ENCODE data around the gene UCKL1.

UCKL1 gene

DNA sequence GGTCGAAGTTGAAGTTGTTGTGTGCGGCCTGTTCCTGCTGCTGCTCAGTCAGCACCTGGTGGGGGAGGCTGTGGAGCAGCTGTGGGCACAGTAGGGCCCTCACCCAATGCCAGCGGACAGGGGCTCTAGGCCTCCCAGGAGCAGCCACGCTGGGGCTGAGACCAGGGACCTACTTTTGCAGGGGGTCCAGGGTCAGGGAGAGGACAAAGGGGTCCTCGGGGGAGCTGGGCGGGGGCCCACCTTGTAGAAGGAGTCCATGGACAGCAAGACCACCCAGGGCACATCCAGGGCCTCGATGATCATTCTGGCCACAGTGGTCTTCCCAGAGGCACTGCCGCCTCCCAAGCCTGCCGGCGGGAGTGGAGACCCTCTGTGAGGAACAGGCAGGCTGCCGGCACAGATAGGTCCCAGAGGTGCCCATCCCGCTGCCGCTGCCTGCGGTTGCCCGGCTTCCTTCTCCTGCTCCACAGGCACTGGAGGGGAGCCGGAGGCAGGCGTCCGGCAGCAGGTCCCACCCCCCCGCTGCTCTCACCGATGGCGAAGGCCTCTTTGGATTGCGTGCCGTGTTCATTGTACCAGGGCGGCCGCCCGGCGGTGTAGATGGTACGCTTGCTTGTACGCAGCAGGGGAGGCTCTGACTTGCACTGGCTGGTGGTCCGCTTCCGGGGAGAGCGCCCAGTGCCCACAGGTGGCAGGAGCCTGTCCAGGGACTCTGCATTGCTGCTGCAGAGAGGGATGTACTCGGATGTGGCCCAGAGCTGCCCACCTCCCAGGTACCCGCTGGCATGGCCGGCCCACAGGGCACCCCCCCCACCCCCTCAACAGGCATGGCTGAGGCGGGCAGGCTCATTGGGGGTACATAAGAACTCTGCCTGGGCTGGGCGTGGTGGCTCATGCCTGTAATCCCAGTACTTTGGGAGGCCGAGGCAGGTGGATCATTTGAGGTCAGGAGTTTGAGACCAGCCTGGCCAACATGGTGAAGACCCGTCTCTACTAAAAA lies 10.0 kb downstream of the UCKL1 start:
- DNase-seq (ENCODE audit: low read depth): no peak
- H3K4me3 ChIP-seq (ENCODE audit: control insufficient read depth, low read depth, low read length): no peak overlapping the region
- TF ChIP-seq, protein P1, sequence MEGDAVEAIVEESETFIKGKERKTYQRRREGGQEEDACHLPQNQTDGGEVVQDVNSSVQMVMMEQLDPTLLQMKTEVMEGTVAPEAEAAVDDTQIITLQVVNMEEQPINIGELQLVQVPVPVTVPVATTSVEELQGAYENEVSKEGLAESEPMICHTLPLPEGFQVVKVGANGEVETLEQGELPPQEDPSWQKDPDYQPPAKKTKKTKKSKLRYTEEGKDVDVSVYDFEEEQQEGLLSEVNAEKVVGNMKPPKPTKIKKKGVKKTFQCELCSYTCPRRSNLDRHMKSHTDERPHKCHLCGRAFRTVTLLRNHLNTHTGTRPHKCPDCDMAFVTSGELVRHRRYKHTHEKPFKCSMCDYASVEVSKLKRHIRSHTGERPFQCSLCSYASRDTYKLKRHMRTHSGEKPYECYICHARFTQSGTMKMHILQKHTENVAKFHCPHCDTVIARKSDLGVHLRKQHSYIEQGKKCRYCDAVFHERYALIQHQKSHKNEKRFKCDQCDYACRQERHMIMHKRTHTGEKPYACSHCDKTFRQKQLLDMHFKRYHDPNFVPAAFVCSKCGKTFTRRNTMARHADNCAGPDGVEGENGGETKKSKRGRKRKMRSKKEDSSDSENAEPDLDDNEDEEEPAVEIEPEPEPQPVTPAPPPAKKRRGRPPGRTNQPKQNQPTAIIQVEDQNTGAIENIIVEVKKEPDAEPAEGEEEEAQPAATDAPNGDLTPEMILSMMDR (IDR thresholded peaks at IDR 0.05; ENCODE audit: control insufficient read depth, insufficient read depth, low read depth, low read length, missing control alignments): no peak

DNA sequence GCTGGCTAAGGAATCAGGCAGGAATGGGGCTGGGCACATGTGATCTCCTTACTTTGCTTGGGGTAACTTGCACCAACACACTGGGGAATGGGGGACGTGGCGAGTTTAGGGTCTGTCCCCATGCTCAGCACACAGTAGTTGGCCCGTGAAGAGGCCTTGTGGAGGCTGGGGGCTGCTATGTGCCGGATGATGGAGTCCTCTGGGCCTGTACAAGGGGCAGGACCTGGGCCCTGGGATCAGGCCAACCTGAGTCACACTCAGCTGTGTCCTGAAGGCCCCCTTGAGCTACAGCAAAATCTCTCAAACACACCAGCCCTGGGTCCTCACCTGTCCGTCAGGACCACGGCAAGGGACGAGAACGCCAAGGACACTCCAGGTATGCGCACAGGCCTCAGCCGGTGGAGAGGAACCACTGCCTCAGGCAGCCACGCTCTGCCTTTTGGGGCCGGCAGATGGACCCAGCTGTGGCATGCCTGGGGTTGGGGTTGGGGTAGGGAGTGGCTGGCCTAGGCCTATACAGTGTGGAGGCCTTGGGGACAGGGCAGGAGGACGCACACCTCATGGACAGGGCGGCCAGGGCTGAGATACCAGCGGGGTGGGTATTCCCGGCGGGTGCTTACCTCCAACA lies 11.1 kb downstream of the UCKL1 start:
- TF ChIP-seq, protein P1 (IDR thresholded peaks at IDR 0.05; ENCODE audit: control insufficient read depth, insufficient read depth, low read depth, low read length, missing control alignments): no peak
- no peak for DNase-seq (ENCODE audit: low read depth)
- no peak overlapping the region for H3K4me3 ChIP-seq (ENCODE audit: control insufficient read depth, low read depth, low read length)

DNA sequence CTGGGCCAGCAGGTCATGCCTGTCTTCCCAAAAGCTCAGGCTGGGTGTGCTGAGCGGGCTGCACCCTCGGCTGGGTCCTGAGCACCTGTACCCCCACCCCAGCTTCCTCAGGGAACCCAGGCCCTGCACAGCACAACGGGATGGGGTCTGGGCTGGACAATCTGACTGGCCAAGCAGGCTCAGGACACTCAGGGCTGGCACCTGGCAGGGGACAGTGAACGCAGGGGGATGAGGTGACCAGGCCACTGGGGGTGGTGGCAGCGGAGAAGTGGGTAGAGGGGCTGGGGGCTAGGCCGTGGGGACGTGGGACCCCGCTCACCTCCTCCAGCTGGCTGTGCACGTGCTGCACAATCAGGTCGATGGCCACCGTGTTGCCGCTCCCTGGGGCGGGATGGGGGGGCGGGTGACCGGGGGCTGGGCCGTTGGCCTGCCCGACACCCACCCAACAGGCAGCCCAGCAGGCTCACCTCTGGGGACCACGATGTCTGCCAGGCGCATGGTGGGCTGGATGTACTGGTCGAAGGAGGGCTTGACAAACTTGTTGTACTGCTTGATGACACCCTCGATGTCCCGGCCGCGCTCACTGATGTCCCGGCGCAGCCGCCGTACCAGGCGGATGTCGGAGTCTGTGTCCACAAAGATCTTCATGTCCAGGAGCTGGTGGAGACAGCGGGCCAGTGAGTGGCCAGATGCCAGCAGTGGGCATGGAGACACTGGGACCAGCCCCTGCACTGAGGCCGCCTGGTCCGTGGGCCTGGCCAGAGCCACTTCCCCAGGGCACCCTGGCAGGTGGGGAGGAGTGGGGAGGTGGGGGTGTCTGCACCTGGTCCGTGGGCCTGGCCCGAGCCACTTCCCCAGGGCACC lies 11.9 kb downstream of the UCKL1 start:
- DNase-seq (ENCODE audit: low read depth): no peak
- TF ChIP-seq, protein P1 (IDR thresholded peaks at IDR 0.05; ENCODE audit: control insufficient read depth, insufficient read depth, low read depth, low read length, missing control alignments): no peak
- no peak overlapping the region for H3K4me3 ChIP-seq (ENCODE audit: control insufficient read depth, low read depth, low read length)

DNA sequence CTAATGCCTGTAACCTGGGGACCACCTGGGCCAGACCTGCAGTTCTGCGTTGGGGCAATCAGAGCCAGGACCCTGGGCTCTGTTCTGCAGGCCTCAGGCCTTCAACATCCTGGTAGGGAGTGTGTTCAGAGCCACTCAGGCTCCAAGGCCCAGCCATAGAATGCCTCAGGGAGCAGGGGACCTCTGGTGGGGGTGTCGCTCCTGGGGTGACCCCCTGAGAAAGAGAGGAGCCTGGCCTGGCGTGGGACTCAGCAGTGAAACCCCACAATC lies 12.5 kb downstream of the UCKL1 start:
- TF ChIP-seq, protein P1 (IDR thresholded peaks at IDR 0.05; ENCODE audit: control insufficient read depth, insufficient read depth, low read depth, low read length, missing control alignments): no peak
- DNase-seq (ENCODE audit: low read depth): no peak
- H3K4me3 ChIP-seq (ENCODE audit: control insufficient read depth, low read depth, low read length): no peak overlapping the region

DNA sequence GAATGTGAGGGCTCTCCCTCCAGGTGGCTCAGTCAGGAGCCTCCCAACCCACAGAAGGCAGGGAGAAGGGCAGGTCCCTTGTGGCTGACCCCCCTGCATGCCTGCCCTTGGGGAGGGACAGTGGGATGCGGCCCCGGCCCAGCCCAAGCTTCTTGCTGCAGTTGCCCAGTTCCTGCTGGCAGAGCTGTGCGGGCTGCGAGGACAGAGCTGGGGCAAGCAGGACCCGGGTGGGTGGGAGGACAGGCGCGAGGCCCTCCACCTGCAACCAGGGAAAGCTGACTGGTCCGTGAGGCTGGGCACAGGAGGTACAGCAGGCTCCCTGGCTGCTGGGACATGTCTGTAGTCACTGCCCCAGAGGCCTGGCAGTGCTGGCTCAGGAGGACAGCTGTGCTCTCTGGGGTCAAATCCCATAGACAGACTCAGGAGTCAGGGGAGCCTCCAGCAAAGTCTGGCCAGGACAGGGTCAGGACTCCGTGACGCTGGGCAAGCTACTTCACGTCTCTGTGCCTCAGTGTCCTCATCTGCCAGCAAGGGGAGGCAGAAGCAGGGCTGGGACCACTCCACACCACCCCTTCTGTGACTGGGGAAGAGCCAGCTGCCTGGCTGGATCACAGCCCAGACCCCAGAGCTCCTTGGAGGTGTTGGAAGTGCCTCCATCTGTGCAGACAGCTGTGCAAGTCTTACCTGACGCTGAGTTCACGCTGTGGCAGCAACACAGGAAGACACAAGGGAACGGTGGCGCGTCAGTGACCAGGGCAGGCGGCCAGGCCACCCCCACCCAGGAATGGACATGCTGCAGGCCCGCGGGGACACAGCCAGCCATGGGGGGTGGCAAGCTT lies 13.0 kb downstream of the UCKL1 start:
- TF ChIP-seq, protein P1 (IDR thresholded peaks at IDR 0.05; ENCODE audit: control insufficient read depth, insufficient read depth, low read depth, low read length, missing control alignments): no peak
- no peak for DNase-seq (ENCODE audit: low read depth)
- no peak overlapping the region for H3K4me3 ChIP-seq (ENCODE audit: control insufficient read depth, low read depth, low read length)
